HEK293T (cell line): Measurements from ENCODE around the gene SPAST.

Source experiments
- CTCF ChIA-PET: fragments of 350-600 bp; formaldehyde crosslinking; extraction: SDS; loops from one replicate; lab custom pipeline; 2021; ENCODE audit warnings: antibody characterized with exemption, inconsistent platforms; lab: Yijun Ruan, JAX
- POLR2A ChIA-PET: fragments of 350-600 bp; formaldehyde crosslinking; extraction: SDS; loops from one replicate; lab custom pipeline; 2020; ENCODE audit warnings: antibody characterized with exemption, inconsistent platforms; lab: Yijun Ruan, JAX
- DNase-seq: peaks from one replicate; pipeline ENCODE4 v3.0.0; 2012; ENCODE audit warnings: mixed read lengths; ENCODE audit errors: extremely low spot score
- ARNT ChIP-seq: fragments of 450-650 bp; IDR thresholded peaks from 2 replicates; pipeline ENCODE4 v1.6.1; 2017; ENCODE audit warnings: mild to moderate bottlenecking
- BHLHE40 ChIP-seq: fragments of 450-650 bp; IDR thresholded peaks from 2 replicates; pipeline ENCODE4 v1.6.1; 2016; ENCODE audit warnings: mild to moderate bottlenecking, moderate library complexity, borderline replicate concordance
- CTBP1 ChIP-seq: fragments of 450-650 bp; IDR thresholded peaks from 2 replicates; pipeline ENCODE4 v1.6.1; 2016; ENCODE audit warnings: borderline replicate concordance
- ELF4 ChIP-seq: fragments of 450-650 bp; IDR thresholded peaks from 2 replicates; pipeline ENCODE4 v1.6.1; 2017; ENCODE audit warnings: antibody characterized with exemption
- FOXA1 ChIP-seq: fragments of 450-650 bp; IDR thresholded peaks from 2 replicates; pipeline ENCODE4 v1.6.1; 2016; ENCODE audit warnings: mild to moderate bottlenecking
- FOXK2 ChIP-seq: fragments of 450-650 bp; IDR thresholded peaks from 2 replicates; pipeline ENCODE4 v1.6.1; 2016; ENCODE audit warnings: mild to moderate bottlenecking
- FOXM1 ChIP-seq: fragments of 450-650 bp; IDR thresholded peaks from 2 replicates; pipeline ENCODE4 v1.6.1; 2017; ENCODE audit warnings: mild to moderate bottlenecking, borderline replicate concordance
- HDGF ChIP-seq: fragments of 450-650 bp; IDR thresholded peaks from 2 replicates; pipeline ENCODE4 v1.6.1; 2017; ENCODE audit warnings: antibody characterized with exemption, borderline replicate concordance
- L3MBTL2 ChIP-seq: fragments of 450-650 bp; conservative IDR thresholded peaks from 2 replicates; pipeline ENCODE4 v1.6.1; 2016; ENCODE audit warnings: mild to moderate bottlenecking
- LEF1 ChIP-seq: fragments of 450-650 bp; IDR thresholded peaks from 2 replicates; pipeline ENCODE4 v1.6.1; 2017; ENCODE audit warnings: mild to moderate bottlenecking, borderline replicate concordance
- NFRKB ChIP-seq: fragments of 450-650 bp; IDR thresholded peaks from 2 replicates; pipeline ENCODE4 v1.6.1; 2016; ENCODE audit warnings: mild to moderate bottlenecking, moderate library complexity
- SP1 ChIP-seq: fragments of 450-650 bp; IDR thresholded peaks from 2 replicates; pipeline ENCODE4 v1.6.1; 2017
- SUZ12 ChIP-seq: fragments of 450-650 bp; IDR thresholded peaks from 2 replicates; pipeline ENCODE4 v1.6.1; 2016; ENCODE audit warnings: mild to moderate bottlenecking
- TARDBP ChIP-seq: fragments of 450-650 bp; IDR thresholded peaks from 2 replicates; pipeline ENCODE4 v1.6.1; 2016
- ZNF384 ChIP-seq: fragments of 450-650 bp; IDR thresholded peaks from 2 replicates; pipeline ENCODE4 v1.6.1; 2016
- TF ChIP-seq, protein P1 (sequence below): fragments of 450-650 bp; IDR thresholded peaks from 2 replicates; pipeline ENCODE4 v1.6.1; 2016

SPAST gene

DNA sequence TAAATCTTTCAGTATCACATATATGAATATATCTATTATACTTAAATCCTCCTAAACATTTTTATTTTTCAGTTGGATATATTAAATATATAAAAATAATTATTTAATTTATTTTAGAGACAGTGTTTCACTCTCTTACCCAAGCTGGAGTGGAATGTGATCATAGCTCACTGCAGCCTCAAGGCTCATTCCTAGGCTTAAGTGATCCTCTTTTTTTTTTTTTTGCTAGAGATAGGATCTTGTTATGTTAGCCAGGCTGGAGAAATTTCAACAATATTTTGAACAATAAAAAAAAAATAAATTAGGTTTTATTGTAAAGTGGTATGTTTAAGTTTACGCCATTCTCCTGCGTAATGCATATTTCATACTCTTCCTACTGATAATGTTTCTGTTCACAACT is 4.2 kb downstream of the SPAST start:
- ChIA-PET CTCF (no interaction called here), POLR2A (interaction anchor here (1.4 to 7.5 kb wide), 2 partner anchors 26 to 98 kb away, joined by 7 to 110 read pairs; partner anchors contain the start of genes DPY30 and SLC30A6)
- no peak for DNase-seq
- no peak for TF ChIP-seq CTBP1
- TF ChIP-seq SP1: no peak
- no peak for TF ChIP-seq TARDBP
- no peak for TF ChIP-seq BHLHE40
- TF ChIP-seq ZNF384: no peak
- no peak for TF ChIP-seq NFRKB
- no peak for TF ChIP-seq SUZ12

DNA sequence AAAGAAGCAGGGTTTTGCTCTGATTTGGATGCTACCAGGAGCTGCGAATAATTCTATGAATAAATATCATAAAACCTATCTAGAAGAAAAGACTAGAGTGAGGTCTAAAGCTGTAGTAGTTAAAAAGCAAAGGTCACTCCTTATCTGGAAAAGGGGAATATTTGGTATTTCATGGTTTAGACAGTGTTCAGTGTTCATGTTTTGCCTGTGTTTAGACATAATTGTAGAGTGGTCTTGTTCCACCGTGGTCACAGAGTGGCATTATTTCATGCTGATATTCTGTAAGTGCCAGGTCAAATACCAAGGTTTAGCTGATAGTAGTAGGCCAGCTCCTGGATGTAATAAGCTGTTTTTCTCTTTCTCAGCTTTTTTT is 10.8 kb downstream of the SPAST start:
- no peak for DNase-seq
- ChIA-PET POLR2A (interaction anchor here (1.1 to 3.1 kb wide), 2 partner anchors 11 to 91 kb away, joined by 4 to 22 read pairs; partner anchors contain the start of genes SLC30A6 and SPAST), CTCF (interaction anchor here (1.1 to 1.6 kb wide), 2 partner anchors 11 to 13 kb away, joined by 3 to 7 read pairs; no protein-coding TSS in a partner anchor)
- TF ChIP-seq LEF1 (no peak), FOXK2 (no peak), FOXA1 (no peak), ZNF384 (no peak)

DNA sequence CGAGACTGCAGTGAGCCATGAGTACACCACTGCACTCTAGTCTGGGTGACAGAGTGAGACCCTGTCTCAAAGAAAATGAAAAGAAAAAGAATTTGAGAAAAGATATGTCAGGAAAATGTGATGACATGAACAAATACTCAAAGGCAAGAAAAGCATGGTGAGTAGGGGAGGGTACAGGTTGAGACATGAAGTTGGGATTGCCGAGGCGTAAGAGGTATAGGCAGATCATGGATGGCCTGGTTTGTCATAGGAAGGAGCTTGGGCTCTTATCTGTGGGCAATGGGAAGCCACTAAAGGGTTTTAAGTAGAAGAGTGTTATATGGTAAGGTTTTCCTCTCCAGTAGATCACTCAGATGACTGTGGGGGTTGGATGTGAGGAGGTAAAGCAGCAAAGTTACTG is 32.3 kb downstream of the SPAST start:
- no peak for TF ChIP-seq NFRKB
- TF ChIP-seq CTBP1: no peak
- no peak for TF ChIP-seq FOXK2
- TF ChIP-seq FOXA1: no peak
- POLR2A ChIA-PET: no interaction called here
- no peak for DNase-seq
- CTCF ChIA-PET: interaction anchor here (0.5 kb wide), 1 partner anchor 17 kb away, joined by 3 read pairs; no protein-coding TSS in a partner anchor

DNA sequence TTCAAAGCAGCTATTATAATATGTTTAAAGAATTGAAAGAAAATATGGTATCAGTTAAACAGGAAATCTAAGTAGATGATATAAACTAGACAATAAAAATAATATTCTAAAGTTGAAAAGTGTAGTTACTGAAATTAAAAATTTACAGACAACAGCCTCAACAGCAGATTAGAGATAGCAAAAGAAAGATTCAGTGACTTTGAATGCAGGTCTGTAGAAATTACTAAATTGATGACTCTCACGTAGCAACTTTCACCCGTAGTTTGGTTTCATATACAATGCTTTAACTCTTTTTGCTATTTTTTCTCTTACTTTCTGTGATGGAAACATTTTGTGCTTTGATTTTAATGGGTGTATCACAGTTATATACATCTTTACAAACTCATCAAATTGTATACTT is 44.8 kb downstream of the SPAST start:
- POLR2A ChIA-PET: interaction anchor here (1.2 kb wide), 1 partner anchor 45 kb away, joined by 3 read pairs; the partner anchor contains the start of gene SPAST
- no peak for DNase-seq
- CTCF ChIA-PET: no interaction called here
- TF ChIP-seq FOXM1 (no peak), ARNT (no peak), BHLHE40 (no peak), SUZ12 (no peak), CTBP1 (no peak), ELF4 (no peak), L3MBTL2 (no peak), FOXA1 (no peak)
- TF ChIP-seq, protein P1, sequence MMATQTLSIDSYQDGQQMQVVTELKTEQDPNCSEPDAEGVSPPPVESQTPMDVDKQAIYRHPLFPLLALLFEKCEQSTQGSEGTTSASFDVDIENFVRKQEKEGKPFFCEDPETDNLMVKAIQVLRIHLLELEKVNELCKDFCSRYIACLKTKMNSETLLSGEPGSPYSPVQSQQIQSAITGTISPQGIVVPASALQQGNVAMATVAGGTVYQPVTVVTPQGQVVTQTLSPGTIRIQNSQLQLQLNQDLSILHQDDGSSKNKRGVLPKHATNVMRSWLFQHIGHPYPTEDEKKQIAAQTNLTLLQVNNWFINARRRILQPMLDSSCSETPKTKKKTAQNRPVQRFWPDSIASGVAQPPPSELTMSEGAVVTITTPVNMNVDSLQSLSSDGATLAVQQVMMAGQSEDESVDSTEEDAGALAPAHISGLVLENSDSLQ: no peak

DNA sequence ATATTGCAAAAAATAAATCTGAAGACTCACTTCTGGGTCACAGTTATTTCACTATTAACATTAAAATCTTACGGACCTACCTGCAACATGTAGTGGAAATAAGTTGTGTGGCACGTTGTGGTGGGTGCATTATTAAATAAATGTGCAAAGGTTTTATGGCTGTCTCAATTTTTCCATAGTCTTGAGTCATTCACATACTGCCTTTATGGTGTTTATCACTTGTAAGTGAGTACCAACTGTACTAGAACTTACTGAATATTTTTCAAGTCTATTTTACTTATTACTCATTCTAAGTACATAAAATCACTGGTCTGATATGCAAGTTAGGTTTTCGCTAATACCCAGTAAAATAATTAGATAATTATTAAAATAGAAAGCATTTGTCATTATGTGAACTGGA is 54.7 kb downstream of the SPAST start:
- DNase-seq: no peak
- TF ChIP-seq ARNT (no peak), L3MBTL2 (no peak), BHLHE40 (no peak), ZNF384 (no peak), ELF4 (no peak), LEF1 (no peak), FOXM1 (no peak), SP1 (no peak)
- TF ChIP-seq, protein P1: no peak
- ChIA-PET POLR2A (no interaction called here), CTCF (no interaction called here)

DNA sequence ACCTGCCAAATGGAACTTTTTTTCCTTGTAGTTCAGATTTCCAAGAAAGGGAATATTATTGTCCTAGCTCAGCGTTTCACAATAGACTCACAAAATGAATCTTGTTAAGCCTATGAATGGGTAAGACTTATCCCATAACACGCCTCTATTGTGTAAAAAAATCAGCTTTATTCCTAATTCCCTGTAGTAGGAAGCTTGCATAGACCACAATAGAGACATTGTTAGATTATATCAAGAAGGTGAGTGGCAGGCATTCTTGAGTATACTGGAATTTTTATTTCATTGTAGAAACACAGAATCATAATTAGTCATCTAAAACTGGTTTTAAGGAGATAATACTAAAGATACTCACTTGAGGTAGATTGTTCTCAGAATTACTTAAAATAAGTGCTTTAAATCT is 55.8 kb downstream of the SPAST start:
- ChIA-PET CTCF (no interaction called here), POLR2A (no interaction called here)
- no peak for TF ChIP-seq CTBP1
- no peak for TF ChIP-seq FOXM1
- TF ChIP-seq, protein P1: no peak
- TF ChIP-seq ELF4: no peak
- no peak for TF ChIP-seq BHLHE40
- TF ChIP-seq NFRKB: no peak
- no peak for TF ChIP-seq ARNT
- no peak for TF ChIP-seq TARDBP
- TF ChIP-seq L3MBTL2: no peak
- TF ChIP-seq HDGF: no peak
- no peak for TF ChIP-seq FOXK2
- no peak for TF ChIP-seq SP1
- DNase-seq: no peak

DNA sequence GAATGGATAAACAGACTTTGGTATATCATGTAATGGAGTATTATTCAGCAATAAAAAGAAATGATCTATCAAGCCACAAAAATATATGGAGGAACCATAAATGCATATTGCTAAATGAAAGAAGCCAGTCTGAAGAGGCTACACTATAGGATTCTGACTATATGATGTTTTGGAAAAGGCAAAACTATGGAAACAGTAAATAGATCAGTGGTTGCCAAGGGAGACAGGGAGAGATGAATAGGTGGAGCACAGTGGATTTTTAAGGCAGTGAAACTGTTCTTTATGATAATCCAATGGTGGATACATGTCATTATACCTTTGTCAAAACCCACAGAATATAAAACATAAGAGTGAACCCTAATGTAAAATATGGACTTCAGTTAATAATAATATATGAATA is 61.3 kb downstream of the SPAST start:
- ChIA-PET CTCF (no interaction called here), POLR2A (no interaction called here)
- no peak for TF ChIP-seq L3MBTL2
- TF ChIP-seq FOXM1: no peak
- no peak for TF ChIP-seq TARDBP
- TF ChIP-seq NFRKB: no peak
- no peak for TF ChIP-seq ELF4
- no peak for TF ChIP-seq SUZ12
- TF ChIP-seq SP1: no peak
- no peak for TF ChIP-seq ZNF384

More for the DNA sequence above, 61.3 kb downstream of the SPAST start:
- no peak for DNase-seq
